GM19468 (cell line): ENCODE measurements around the gene ZNF444.

Source experiments
- ATAC-seq: cut with Tn5 transposase; IDR thresholded peaks from one replicate; pipeline ENCODE4 v1.9.1; 2021; ENCODE audit warnings: mild to moderate bottlenecking, moderate library complexity, moderate number of reproducible peaks; ENCODE audit not compliant: unreplicated experiment; ENCODE audit errors: extremely low read depth

Gene ZNF444

DNA sequence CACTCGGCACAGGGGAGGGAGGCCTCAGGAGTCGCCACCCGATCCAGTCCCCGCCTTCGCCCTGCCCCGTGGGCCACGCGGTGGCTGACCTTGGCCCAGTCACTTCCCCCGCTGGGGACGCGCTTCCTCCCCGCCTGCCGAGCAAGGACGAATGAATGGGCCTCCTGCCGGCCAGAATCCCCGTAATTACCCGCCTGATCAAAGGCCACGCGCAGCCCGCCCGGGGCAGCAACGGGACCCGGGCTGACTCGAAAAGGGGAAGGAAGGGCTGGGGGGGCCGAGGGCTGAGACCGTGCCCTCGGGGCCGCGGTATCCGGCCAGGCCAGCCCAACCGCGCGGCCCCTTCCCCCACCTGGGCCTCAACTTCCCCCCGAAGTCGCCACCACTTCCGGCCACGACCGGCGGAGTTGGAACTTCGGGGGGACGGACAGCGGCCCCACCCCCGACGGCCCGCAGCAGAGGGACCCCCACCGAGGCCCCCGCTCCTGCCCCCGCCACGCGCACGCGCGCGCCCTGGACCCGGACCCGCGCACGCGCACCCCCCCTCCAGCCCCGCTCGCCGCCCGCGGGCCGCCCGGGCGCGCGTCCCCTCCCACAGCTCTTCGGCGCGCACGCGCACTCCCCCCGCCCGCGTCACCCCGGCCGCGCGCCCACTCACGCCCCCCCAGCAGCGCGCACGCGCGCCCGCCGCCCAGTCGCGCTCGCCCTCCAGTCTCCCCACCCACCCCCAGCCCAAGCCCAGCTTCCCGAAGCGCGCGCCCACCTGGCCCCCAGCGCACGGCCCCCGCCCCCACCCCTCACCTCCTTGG lies 20.5 kb upstream of the ZNF444 start:
- ATAC-seq: no peak

DNA sequence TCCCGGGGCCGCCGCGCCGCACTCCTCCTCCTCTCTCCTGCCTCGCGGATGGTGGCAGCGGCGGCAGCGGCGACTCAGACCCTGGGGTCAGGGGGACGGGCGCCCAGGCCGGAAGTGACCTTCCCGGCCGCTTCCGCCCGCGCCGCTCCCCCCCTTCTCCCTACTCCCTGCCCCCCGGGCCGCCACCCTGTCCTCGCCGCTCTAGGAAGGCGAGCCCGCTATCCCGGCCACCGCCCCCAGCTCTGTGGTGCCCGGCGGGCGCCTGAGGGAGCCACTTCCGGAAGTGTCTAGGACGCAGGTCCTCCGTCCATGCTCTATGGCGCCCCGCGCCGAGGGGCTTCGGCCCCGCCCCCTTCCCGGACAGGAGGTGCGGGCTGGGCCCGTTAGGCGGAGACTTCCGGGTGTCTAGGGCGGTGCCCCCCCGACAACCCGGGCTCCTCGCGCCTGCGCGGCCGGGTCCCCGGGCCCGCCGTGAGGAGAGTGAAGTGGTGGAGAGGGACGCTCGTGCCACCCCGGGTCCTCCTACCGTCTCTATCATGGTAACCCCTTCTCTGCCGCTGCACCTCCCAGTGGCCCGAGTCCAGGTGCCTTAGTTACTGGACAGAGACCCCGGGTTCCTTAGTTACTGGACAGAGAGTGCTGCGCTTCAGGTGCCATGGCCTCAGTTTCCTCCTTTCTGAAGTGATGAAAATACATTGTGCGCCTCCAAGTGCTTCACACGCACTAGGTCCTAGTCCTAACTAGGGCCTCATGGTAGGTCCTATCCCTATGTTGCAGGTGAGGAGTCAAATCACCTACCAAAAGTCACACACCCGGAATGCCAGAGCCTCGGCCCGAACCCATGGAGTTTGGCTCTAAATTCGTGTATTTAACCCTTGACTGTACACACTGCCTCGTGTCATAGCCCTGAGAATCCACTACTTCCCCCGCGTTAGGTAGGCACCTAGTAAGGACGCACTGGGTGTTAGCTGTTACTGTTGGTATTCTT lies 19.6 kb upstream of the ZNF444 start, which contains the start of gene ZNF787:
Gene ZNF787, minus strand, starts transcription at position 116 of the 988 bp plus-strand sequence. CDS start 18,078 bp downstream, outside the sequence.
- peak; percentile 70 for ATAC-seq

DNA sequence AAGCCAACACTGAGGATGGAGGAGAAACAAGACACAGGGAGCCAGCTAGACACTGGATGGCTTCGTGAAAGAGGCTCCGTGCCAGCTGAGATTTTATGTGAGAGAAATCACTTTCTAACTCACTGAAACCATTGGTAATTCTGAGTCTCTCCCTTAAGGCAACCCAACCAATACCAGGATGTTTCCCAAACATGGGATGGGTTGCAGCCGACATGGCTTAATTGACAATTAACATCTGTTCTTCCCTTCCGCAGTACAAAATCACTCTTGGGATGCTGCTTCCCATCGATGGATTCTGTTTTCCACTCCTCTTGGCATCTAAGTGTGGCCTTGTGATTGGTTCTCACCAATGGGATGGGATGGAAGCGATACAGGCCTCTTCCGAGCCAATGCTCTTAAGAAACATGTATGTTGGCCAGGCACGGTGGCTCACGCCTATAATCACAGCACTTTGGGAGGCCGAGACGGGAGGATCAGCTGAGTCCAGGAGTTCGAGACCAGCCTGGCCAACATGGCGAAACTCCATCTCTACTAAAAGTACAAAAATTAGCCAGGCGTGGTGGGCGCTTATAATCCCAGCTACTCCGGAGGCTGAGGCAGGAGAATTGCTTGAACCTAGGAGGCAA lies 17.7 kb upstream of the ZNF444 start:
- no peak for ATAC-seq

DNA sequence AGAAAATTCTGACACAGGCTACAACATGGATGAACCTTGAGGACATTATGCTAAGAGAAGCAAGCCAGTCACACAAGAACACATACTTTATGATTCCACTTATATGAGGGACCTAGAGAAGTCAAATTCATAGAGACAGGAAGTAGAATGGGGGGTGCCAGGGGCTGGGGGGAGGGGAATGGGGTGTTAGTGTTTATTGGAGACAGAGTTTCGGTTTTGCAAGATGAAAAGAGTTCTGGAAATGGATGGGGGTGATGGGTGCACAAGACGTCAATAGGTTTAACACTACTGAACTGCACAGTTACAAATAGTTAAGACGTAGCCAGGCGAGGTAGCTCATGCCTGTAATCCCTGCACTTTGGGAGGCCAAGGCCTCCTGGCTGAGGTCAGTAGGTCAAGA lies 16.5 kb upstream of the ZNF444 start:
- ATAC-seq: no peak

DNA sequence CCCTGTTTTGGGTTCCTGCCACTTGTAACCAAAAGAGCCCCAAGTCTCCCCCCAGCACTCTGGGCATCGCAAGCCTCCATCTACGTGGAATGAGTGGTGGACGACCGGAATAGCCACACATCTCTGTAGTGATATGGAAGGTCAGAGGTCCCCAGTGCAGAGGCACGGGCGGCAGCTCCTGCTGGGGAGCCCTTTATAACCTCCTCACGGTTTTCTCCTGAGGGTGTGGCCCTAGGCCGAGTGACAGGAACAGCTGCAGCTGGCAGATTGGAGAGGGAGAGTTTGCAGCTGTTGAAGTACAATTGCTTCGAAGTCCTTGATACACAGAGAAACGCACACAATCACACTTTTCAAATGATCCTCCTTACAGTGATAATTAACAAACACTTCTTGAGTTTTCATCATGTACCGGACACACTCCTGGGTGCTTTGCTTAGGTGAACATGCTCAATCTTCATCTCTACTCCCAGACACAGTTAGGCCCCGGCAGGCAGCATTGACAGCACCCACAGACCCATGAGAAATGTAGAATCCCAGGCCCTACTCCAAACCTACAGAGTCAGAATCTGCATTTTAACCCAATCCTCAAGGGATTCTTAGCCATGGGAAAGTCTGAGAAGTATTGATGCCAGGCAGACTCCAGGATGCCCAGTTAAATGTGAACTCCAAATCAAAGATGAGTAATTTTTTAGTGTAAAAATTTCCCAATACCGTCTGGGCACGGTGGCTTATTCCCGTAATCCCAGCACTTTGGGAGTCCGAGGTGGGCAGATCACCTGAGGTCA lies 15.1 kb upstream of the ZNF444 start:
- no peak for ATAC-seq

DNA sequence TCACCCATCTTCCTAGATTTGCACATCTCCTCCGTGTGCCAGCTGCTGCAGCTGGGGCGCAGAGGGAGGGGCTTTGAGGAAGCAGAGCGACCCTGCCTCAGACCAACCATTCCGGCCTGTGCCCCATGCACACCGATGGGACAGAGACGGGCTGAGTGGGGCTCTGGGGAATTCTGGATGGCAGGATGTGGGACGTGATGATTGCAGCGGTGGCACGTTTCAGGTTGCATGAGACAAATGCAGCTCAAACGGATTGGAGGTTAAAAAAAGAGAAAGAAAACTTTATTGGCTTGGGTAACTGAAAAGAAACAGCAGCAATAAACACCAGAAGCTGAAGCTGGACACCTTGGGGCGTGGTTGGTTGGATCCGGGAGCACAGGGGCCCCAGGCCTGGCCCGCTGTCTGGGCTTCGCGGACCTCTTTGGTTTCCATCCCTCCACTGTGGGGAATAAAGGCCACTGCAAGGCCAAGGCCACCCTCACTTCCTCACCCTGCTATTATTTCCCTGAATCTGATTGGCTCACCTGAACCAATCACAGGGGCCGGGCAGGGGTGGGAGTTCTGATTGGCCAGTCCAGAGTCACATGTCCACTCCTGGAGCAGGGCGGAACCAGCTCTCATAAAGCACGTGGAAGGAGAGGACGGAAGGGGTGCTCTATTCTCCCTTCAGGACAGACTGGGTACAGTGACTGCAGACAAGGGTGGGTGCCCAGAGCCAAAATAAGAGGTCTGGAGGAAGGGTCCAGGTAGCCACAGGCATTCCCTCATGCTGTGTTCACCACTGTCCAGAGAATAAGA lies 13.9 kb upstream of the ZNF444 start:
- no peak for ATAC-seq

DNA sequence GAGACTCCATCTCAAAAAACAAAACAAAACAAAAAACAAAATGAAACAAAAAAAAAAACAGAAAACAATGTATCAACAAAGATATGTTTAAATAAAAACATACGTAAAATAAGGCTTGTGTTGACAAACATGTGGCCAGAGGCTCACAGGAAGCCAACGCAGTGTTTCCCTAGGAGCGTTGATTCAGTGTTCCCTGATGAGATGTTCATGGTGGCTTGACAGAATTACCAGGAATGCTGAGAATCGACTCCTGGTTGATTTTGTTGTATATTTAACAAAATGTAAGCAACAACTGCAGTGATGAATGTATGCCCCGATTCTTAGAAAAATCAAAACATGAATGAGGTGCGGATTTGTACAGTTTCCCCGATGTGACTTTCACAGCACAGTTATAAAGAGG lies 11.1 kb upstream of the ZNF444 start:
- no peak for ATAC-seq

DNA sequence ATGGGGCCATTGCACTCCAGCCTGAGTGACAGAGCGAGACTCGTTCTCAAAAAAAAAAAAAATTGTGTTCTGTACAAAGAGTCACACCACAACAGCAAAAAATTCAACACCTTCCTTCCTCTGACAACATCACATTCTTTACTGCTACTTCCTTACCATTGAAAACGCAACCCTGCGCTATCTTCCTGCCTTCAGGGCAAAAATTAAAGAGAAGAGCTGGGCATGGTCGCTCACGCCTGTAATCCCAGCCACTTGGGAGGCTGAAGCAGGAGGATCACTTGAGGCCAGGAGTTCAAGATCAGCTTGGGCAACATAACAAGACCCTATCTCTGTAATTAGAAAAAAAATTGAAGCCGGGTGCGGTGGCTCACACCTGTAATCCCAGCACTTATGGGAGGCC lies 9.4 kb upstream of the ZNF444 start:
- no peak for ATAC-seq

DNA sequence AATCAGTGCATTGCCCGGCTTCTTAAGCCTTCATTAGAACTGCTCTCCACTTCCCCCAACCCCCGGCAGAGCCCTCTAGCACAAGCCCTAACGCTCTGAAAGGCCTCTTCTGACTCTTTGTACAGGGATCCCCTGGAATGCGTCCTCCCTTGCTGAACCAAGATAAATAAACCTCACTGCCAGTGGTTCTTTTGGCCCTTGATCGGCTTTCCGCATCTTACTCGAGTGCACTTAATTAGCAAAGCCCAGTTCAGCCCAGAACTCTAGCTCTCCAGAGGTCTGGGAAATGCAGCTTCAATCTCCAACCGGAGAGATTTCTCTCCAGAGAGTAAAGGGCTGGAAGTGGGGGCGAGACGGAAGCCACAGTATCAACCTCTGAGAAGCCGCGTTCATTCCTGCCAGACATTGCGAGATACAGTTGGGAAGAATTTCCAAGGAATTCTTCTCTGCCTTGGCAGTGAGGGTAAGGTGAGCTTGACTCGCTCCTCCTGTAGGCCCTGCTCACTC lies 8.7 kb upstream of the ZNF444 start:
- ATAC-seq: no peak

DNA sequence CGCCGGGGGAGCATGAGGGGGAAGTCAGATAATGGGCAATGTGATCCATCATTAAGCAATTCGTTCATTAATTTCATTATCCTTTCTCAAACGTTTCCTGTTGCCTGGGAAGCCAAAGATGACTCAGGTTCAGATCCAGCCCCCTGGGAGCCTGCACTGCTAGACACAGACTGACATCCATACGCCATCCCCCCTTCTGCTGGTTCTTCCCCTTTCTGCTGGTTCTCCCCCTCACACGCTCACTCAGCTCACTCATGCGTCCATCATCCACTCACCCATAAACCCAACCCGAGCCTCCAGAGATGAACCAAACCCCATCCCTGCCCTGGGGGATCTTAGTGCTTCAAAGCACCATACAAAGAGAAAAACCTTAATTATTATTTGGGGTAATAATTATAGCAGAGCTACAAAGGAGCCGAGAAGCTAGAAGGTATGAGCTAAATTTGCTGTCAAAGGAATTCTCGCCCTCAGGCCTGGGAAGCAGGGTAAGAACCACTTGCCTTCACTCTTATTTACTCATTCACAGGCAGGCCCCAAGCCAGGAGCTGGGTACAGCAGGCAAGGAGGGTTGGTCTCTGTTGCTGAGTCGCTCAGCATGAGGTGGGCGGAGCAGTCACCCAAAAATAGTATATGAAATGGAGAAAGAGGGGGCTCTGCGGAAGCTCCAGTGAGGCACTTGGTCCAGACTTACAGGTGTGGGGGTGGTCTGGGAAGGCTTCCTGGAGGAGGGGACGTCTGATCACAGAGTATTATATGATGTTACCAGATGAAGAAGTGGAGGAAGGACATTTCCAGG lies 7.0 kb upstream of the ZNF444 start:
- ATAC-seq: no peak

DNA sequence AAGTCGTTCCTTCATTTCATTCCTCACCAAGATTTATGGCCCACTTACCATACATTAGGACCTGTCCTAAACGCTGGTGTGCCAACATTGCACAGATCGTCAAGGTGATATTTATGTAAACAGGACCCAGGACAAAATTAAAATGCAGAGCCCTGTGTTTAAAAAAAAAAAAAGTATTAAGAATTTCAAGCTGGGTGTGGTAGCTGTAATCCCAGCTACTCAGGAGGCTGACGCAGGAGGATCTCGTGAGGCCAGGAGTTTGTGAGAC lies 6.5 kb upstream of the ZNF444 start:
- ATAC-seq: no peak

GRCh38 chr19:56136362-56136761 lies 4.7 kb upstream of the ZNF444 start:
- no peak for ATAC-seq

GRCh38 chr19:56137405-56137804 lies 3.7 kb upstream of the ZNF444 start:
- ATAC-seq: no peak

- no peak for ATAC-seq
These were observed 3.0 kb upstream of the ZNF444 start for GRCh38 chr19:56138069-56138468.

DNA sequence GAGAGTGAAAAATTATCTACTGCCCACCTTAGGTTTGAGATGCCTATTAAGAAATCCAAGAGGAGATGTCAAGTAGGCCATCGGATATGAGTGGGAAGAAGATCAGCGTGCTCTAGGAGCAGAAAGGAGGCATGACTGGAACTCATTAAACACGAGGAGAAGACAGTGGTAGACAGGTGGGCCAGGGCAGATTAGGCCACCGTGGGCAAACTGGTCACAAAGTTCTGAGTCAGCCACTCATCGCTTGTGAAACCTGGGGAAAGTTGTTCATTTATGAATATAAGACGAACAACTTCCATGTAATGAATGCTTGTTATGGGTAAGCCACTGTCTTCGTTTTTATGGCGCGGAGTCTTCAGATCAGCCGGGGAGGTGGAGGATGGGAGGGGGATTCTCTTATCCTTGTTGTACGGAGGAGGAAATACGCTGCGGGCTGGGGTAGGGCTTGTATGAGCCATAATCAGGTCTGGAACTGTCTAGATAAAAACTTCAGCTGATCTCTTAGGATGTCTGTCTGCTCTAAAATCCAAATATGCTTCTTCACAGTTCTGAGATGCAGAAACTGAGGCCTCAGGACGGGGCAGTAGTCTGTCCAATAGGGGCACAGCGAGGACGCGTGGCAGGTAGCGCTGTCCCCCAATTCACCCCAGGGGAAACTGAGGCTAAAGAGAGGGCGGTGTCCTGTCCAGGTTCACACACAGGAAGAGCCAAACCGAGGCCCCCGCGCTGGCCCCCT lies 1.1 kb upstream of the ZNF444 start:
- no peak for ATAC-seq

DNA sequence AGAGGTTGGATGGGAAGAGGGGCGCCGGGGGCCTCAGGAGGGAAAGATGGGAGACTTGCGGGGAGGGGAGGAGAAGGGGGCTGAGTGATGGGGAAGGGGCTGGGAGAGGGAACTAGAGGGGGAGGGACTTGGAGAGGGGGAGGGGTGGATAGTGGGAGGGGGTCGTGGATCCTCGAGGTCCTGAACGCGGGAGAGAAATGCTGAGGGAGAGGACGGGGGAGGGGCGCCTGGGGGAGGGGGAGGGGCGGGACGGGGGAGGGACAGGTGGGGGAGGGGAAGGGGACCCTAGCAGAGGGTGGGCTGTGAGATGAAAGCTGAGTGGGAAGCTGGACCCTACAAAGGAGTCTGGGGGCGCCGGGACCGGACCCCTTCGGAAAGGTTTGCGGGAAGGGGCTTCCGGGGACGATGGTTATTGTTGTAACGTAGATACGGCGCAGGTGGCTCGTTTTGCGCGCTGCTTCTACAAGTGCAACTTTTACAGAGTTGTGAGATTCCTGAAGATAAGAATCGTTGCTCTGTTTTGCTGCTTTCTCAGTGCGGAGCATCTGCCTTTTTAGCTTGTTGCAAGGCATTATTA lies 418 bp downstream of the ZNF444 start:
- ATAC-seq: no peak

DNA sequence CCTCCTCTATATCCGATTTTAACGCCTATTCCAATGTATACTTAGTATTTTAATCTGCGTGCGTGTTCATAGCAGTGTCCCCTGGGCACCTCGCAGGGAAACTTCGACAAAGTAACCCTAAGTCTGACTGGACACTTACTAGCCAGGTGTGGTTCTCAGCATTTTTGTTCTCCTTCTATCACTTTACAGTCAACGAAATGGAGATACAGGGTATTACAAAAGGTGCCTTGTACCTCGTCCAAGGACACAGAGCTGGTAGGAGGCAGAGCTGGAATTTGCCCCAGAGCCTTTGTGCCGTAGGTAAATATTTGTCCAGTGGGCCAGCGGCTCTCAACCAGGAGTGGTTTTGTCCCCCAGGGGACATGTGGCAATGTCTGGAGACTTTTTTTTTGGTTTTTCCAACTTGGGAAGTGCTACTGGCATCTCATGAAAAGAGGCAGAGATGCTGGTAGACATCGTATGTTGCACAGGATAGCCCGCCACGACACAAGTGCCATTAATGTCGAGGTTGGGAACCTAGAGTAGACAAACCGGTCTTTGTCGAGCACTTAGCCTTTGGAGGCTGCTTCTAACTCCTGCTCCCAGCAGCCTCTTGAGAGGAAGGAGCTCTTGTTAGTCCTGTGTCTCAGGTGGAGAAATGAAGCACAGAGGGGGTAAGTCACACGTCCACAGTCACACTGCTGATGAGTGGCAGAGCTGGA lies 1.1 kb downstream of the ZNF444 start:
- ATAC-seq: no peak
